GM12878 (cell line): ENCODE results near the gene GP2. TPM values are rescaled to one million over a fixed set of nuclear protein-coding genes. Genes with fewer than 3 reads are reported as not detected.

Experiments used
- ATAC-seq: fragments of 200-7000 bp; cut with Tn5 transposase; 3 replicates; pipeline ENCODE4 v1.9.1; 2020; ENCODE audit warnings: mild to moderate bottlenecking, moderate library complexity
- BruUV-seq: library from RNA; stranded (reverse); fragments of 400-500 nt; replicated peaks from 2 replicates; lab custom pipeline; 2021; lab: Mats Ljungman, UMichigan
- CTCF ChIA-PET: fragments of 300-600 bp; sonication (Branson Sonifier 250); formaldehyde crosslinking; extraction: SDS; loops from one replicate; lab custom pipeline; 2021; ENCODE audit warnings: inconsistent platforms; lab: Yijun Ruan, JAX
- POLR2A ChIA-PET: fragments of 350-600 bp; formaldehyde crosslinking; extraction: SDS; loops from one replicate; lab custom pipeline; 2021; ENCODE audit warnings: inconsistent platforms; lab: Charles Lee
- RAD21 ChIA-PET: fragments of 300-600 bp; sonication (Branson Sonifier 250); formaldehyde crosslinking; loops from one replicate; lab custom pipeline; 2023; ENCODE audit warnings: antibody characterized with exemption; ENCODE audit not compliant: unreplicated experiment; lab: Charles Lee
- SMC1A ChIA-PET: fragments of 300-600 bp; sonication (Branson Sonifier 250); formaldehyde crosslinking; loops from one replicate; lab custom pipeline; 2023; ENCODE audit not compliant: unreplicated experiment, uncharacterized antibody; lab: Charles Lee
- DNase-seq: peaks from one replicate; pipeline ENCODE4 v3.0.0-alpha.2; 2011; ENCODE audit warnings: low read depth, low spot score
- FAIRE-seq: peaks from 3 replicates; lab custom pipeline; 2011; peaks lifted over from hg19 to GRCh38; lab: Jason Lieb, UNC
- H2AFZ ChIP-seq: 2 replicates; pipeline ENCODE4 v1.6.0; 2011; ENCODE audit warnings: low read depth, low read length, control low read depth; ENCODE audit not compliant: control insufficient read depth
- H3K27ac ChIP-seq: 2 replicates; pipeline ENCODE4 v1.5.1; 2011; ENCODE audit warnings: control low read depth; ENCODE audit not compliant: control insufficient read depth, insufficient read depth
- H3K27me3 ChIP-seq, 2 experiments: replicated peaks in 1 of 2; 2 replicates each; pipeline versions ENCODE4 v1.6.0 to v1.6.1; 2011; ENCODE audit warnings: low read length in 1 of 2; ENCODE audit not compliant: control insufficient read depth in 2 of 2, insufficient read depth in 2 of 2
- H3K36me3 ChIP-seq, 2 experiments: 2 replicates each; pipeline ENCODE4 v1.5.1; 2011; ENCODE audit warnings: low read length in 1 of 2; ENCODE audit not compliant: control insufficient read depth in 2 of 2, insufficient read depth in 2 of 2
- H3K4me1 ChIP-seq: 2 replicates; pipeline ENCODE4 v1.6.1; 2011; ENCODE audit warnings: mild to moderate bottlenecking, low read length, moderate library complexity, mixed read lengths; ENCODE audit not compliant: control insufficient read depth, insufficient read depth
- H3K4me2 ChIP-seq: 2 replicates; pipeline ENCODE4 v1.6.0; 2011; ENCODE audit warnings: control low read depth; ENCODE audit not compliant: control insufficient read depth, insufficient read depth
- H3K4me3 ChIP-seq: fragments of 200-600 bp; sonication (generic); 2 replicates; pipeline ENCODE4 v1.5.1; 2016
- H3K79me2 ChIP-seq: 2 replicates; pipeline ENCODE4 v1.6.0; 2011; ENCODE audit warnings: low read length; ENCODE audit not compliant: control insufficient read depth, insufficient read depth
- H3K9ac ChIP-seq: 2 replicates; pipeline ENCODE4 v1.8.0; 2011; ENCODE audit warnings: low read length, control low read depth, mixed read lengths; ENCODE audit not compliant: control insufficient read depth, insufficient read depth
- H3K9me3 ChIP-seq: replicated peaks from 3 replicates; pipeline ENCODE4 v1.5.1; 2011; ENCODE audit warnings: mild to moderate bottlenecking, low read length; ENCODE audit not compliant: control insufficient read depth, insufficient read depth
- H4K20me1 ChIP-seq: 2 replicates; pipeline ENCODE4 v1.6.0; 2011; ENCODE audit not compliant: control insufficient read depth, insufficient read depth
- ASH2L ChIP-seq: fragments of 300-600, 200-600 bp; sonication (generic); IDR thresholded peaks from 2 replicates; pipeline ENCODE4 v1.6.1; 2017; ENCODE audit warnings: low read depth, mild to moderate bottlenecking, borderline replicate concordance
- BACH1 ChIP-seq: fragments of 450-650 bp; IDR thresholded peaks from 2 replicates; pipeline ENCODE4 v1.6.1; 2017; ENCODE audit warnings: mild to moderate bottlenecking, borderline replicate concordance
- EED ChIP-seq: sonication (generic); IDR thresholded peaks from 2 replicates; pipeline ENCODE4 v1.6.1; 2016; ENCODE audit warnings: antibody characterized with exemption, low read depth
- ESRRA ChIP-seq: IDR thresholded peaks from 2 replicates; pipeline ENCODE4 v1.6.1; 2012; ENCODE audit warnings: mild to moderate bottlenecking, low read length, improper control_type of control experiment
- FOXK2 ChIP-seq: fragments of 450-650 bp; IDR thresholded peaks from 2 replicates; pipeline ENCODE4 v1.6.1; 2017; ENCODE audit warnings: mild to moderate bottlenecking, moderate library complexity
- JUND ChIP-seq: IDR thresholded peaks from 2 replicates; pipeline ENCODE4 v1.6.1; 2012; ENCODE audit warnings: low read depth, mild to moderate bottlenecking, low read length, improper control_type of control experiment, moderate library complexity
- RAD21 ChIP-seq: IDR thresholded peaks from 2 replicates; pipeline ENCODE4 v1.6.1; 2011; ENCODE audit warnings: mild to moderate bottlenecking, low read depth, low read length, moderate library complexity; ENCODE audit not compliant: insufficient read depth
- REST ChIP-seq: IDR thresholded peaks from 2 replicates; pipeline ENCODE4 v1.6.1; 2012; ENCODE audit warnings: mild to moderate bottlenecking, low read depth, low read length
- RFX5 ChIP-seq: IDR thresholded peaks from 2 replicates; pipeline ENCODE4 v1.6.1; 2011; ENCODE audit warnings: low read depth, low read length, improper control_type of control experiment
- SKIL ChIP-seq: fragments of 450-650 bp; IDR thresholded peaks from 2 replicates; pipeline ENCODE4 v1.6.1; 2017; ENCODE audit warnings: mild to moderate bottlenecking, low read depth, inconsistent platforms; ENCODE audit not compliant: poor library complexity, severe bottlenecking
- SMC3 ChIP-seq: IDR thresholded peaks from 2 replicates; pipeline ENCODE4 v1.6.1; 2011; ENCODE audit warnings: low read length, improper control_type of control experiment, borderline replicate concordance
- SREBF2 ChIP-seq: IDR thresholded peaks from 2 replicates; pipeline ENCODE4 v1.6.1; 2012; ENCODE audit warnings: mild to moderate bottlenecking, low read length
- TAF1 ChIP-seq: IDR thresholded peaks from 2 replicates; pipeline ENCODE4 v1.6.1; 2011; ENCODE audit warnings: mild to moderate bottlenecking, low read depth, low read length, borderline replicate concordance
- WGBS: methylation state at CpG from one replicate; pipeline ENCODE4 v1.1.6; 2016; ENCODE audit warnings: low lambda C conversion rate; ENCODE audit not compliant: insufficient replicate concordance, insufficient coverage; ENCODE audit errors: missing lambda C conversion rate; 5-methylcytosine and 5-hydroxymethylcytosine counted together
- in situ Hi-C: fragments of 300-500 bp; cut with MboI; formaldehyde crosslinking; loops from 9 replicates; pipeline ENCODE4 v1.14.3; 2018; ENCODE audit warnings: mixed read lengths
- intact Hi-C: fragments of 100-400 bp; cut with micrococcal nuclease; formaldehyde crosslinking; loops from one replicate; pipeline ENCODE4 v1.14.2; 2022; ENCODE audit not compliant: unreplicated experiment
- polyA plus RNA-seq, 11 experiments: library from polyadenylated mRNA; depleted of rRNA in 4 of 11; unstranded in 6 of 11; stranded (reverse) in 5 of 11; fragments of >200 nt; fragmentation: Nextera tagmentation in 4 of 11; fragmentation: Illumina TruSeq in 1 of 11; extraction: Ambion mirVana in 4 of 11; extraction: Trizol in 1 of 11; gene quantifications; 1 replicate in 1 of 11; 2 replicates in 10 of 11; pipeline versions ENCODE4 v1.2.1 to v1.2.3, GENCODE V29; 2011 to 2016; ENCODE audit warnings: inconsistent platforms in 2 of 11, missing spikeins in 2 of 11, low read depth in 1 of 11
- total RNA-seq, 4 experiments: library from RNA; depleted of rRNA in 3 of 4; stranded (reverse); fragments of >200 nt in 3 of 4; fragmentation: Illumina TruSeq in 1 of 4; extraction: Trizol in 1 of 4; gene quantifications; 2 replicates each; pipeline versions ENCODE4 v1.2.1 to v1.2.3, GENCODE V29; 2013 to 2021
- TF ChIP-seq, protein P1 (sequence below): fragments of 450-650 bp; IDR thresholded peaks from 2 replicates; pipeline ENCODE4 v1.6.1; 2016; ENCODE audit warnings: mild to moderate bottlenecking

GP2 gene
- total and polyA plus RNA-seq, 10 of the 15 experiments (the other 5 are each of a cell fraction or from before 2014, with no cell fraction given), result 6.9 TPM; not detected in 9

GRCh38 chr16:20298452-20298851, 28.9 kb downstream of the GP2 start (continued):
- no peak for TF ChIP-seq ESRRA

DNA sequence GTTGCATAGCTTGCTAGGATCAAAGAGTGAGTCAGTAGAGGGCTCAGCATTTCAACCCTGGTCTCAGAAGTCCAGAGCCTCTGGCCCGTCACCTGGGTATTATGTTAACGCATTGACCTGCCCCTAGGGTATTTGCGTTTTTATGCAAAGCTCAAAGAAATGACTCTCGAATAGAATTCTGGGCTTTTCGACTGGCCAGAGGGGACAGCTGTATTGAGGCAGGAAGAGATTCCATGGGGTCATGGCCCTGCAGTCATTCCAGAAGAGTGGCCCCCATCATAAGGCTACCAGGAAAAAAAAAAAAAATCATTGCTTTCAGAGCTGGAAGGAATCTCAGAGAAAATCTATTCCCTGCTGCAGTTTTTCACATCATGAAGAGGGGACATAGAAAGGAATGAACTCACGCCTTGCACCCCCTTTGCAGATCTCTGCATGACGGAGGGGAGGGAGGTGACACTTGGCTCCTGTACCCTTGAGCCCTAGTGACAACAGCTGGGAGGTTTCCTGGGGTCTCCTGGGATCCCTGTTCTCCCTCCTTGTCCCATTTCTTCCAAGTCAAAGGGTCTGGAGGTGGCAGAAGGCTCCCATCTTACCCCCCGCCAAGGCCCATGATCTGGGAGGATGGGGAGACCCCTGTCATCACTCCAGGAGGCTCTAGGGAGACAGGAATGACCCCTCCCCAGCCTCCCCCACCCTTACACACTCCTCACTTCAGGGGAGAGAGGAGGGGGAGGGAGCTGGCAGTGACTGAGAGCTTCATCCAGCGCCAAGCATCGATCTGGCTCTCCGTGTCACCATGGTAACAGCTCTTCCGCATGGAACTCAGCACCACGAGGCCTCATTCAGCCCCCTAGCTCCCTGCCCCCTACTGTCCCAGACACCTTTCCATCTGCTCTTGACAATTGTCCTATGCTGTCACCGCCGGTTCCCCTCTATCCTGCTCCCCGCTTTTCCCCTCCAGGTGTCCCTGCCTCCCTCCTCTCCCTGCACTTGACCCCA, 35.8 kb downstream of the GP2 start:
- DNase-seq, result no peak
- in situ Hi-C loops, result no loop called here
- intact Hi-C loops, result no loop called here
- Histone ChIP-seq H4K20me1 (no peaks in the 10 kb centered on the region), H3K27ac (no peak overlapping the region), H3K4me2 (no peak overlapping the region), H3K36me3 (no peaks in the 10 kb centered on the region), H3K9ac (no peak overlapping the region), H3K9me3 (no peaks in the 10 kb centered on the region), H3K4me1 (no peaks in the 10 kb centered on the region), H3K27me3 (no peaks in the 10 kb centered on the region), H3K79me2 (no peaks in the 10 kb centered on the region), H3K4me3 (no peak overlapping the region), H2AFZ (no peak overlapping the region)
- FAIRE-seq, result no peak
- ChIA-PET CTCF (interaction anchor here (1.2 to 2.3 kb wide), 3 partner anchors 9 to 384 kb away, joined by 3 to 9 read pairs (median 7); no protein-coding TSS in a partner anchor), POLR2A (no interaction called here), RAD21 (no interaction called here), SMC1A (interaction anchor here (1.1 to 1.6 kb wide), 2 partner anchors 7 to 98 kb away, joined by 3 read pairs; no protein-coding TSS in a partner anchor)
- no TSS peak for BruUV-seq
- WGBS, result 15% methylated on average over 13 of the region's 16 CpGs
- no peak for ATAC-seq
- no peak for TF ChIP-seq FOXK2
- no peak for TF ChIP-seq SMC3
- TF ChIP-seq TAF1, result no peak
- TF ChIP-seq EED, result no peak
- no peak for TF ChIP-seq JUND
- TF ChIP-seq, protein P1, sequence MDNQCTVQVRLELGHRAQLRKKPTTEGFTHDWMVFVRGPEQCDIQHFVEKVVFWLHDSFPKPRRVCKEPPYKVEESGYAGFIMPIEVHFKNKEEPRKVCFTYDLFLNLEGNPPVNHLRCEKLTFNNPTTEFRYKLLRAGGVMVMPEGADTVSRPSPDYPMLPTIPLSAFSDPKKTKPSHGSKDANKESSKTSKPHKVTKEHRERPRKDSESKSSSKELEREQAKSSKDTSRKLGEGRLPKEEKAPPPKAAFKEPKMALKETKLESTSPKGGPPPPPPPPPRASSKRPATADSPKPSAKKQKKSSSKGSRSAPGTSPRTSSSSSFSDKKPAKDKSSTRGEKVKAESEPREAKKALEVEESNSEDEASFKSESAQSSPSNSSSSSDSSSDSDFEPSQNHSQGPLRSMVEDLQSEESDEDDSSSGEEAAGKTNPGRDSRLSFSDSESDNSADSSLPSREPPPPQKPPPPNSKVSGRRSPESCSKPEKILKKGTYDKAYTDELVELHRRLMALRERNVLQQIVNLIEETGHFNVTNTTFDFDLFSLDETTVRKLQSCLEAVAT, result no peak
- no peak for TF ChIP-seq RFX5
- no peak for TF ChIP-seq RAD21
- no peak for TF ChIP-seq SREBF2
- no peak for TF ChIP-seq ASH2L
- TF ChIP-seq SKIL, result no peak
- TF ChIP-seq BACH1, result no peak
- TF ChIP-seq REST, result no peak
